Esophagus muscularis mucosa (tissue), 4 donors: ENCODE measurements around the gene FRK.
A peak's percentile ranks its signal among the peaks of the same experiment; 100 is the strongest.

Source experiments
- EP300 ChIP-seq: sonication (generic); formaldehyde crosslinking; IDR thresholded peaks from one replicate; pipeline ENCODE4 v1.6.1; 2017; ENCODE audit warnings: antibody characterized with exemption
- POLR2AphosphoS5 ChIP-seq, 2 donors: sonication (generic); formaldehyde crosslinking; IDR thresholded peaks; one replicate each; pipeline ENCODE4 v1.6.1; 2017; ENCODE audit warnings: antibody characterized with exemption in 2 of 2
- TF ChIP-seq, protein P1 (sequence below), 3 experiments: fragments of 200-600 bp in 2 of 3; fragments of 450-650 bp in 1 of 3; sonication (generic) in 2 of 3; IDR thresholded peaks; one replicate each; pipeline ENCODE4 v1.5.1; 2017 to 2019; ENCODE audit warnings: antibody characterized with exemption in 3 of 3, mild to moderate bottlenecking in 2 of 3, moderate library complexity in 1 of 3

- TF ChIP-seq, protein P1, sequence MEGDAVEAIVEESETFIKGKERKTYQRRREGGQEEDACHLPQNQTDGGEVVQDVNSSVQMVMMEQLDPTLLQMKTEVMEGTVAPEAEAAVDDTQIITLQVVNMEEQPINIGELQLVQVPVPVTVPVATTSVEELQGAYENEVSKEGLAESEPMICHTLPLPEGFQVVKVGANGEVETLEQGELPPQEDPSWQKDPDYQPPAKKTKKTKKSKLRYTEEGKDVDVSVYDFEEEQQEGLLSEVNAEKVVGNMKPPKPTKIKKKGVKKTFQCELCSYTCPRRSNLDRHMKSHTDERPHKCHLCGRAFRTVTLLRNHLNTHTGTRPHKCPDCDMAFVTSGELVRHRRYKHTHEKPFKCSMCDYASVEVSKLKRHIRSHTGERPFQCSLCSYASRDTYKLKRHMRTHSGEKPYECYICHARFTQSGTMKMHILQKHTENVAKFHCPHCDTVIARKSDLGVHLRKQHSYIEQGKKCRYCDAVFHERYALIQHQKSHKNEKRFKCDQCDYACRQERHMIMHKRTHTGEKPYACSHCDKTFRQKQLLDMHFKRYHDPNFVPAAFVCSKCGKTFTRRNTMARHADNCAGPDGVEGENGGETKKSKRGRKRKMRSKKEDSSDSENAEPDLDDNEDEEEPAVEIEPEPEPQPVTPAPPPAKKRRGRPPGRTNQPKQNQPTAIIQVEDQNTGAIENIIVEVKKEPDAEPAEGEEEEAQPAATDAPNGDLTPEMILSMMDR (IDR thresholded peaks at IDR 0.05) = peak; percentile 42 to 74 (median 63)
- TF ChIP-seq EP300 (no peak), POLR2AphosphoS5 (IDR thresholded peaks at IDR 0.05) (no peak)
These were observed 164.1 kb downstream of the FRK start for GRCh38 chr6:115896538-115897129.
